Gastroesophageal sphincter (tissue), 3 donors: ENCODE measurements around the gene TCOF1.

Source experiments
- POLR2A ChIP-seq, 2 donors: fragments of 450-650 bp; IDR thresholded peaks; one replicate each; pipeline ENCODE4 v1.6.1; 2017; ENCODE audit warnings: antibody characterized with exemption in 2 of 2, mild to moderate bottlenecking in 2 of 2, moderate library complexity in 1 of 2
- TF ChIP-seq, protein P1 (sequence below), 4 experiments: fragments of 200-600 bp in 2 of 4; fragments of 450-650 bp in 2 of 4; sonication (generic) in 1 of 4; IDR thresholded peaks; one replicate each; pipeline ENCODE4 v1.5.1; 2017 to 2019; ENCODE audit warnings: antibody characterized with exemption in 4 of 4, mild to moderate bottlenecking in 2 of 4, moderate library complexity in 2 of 4

DNA sequence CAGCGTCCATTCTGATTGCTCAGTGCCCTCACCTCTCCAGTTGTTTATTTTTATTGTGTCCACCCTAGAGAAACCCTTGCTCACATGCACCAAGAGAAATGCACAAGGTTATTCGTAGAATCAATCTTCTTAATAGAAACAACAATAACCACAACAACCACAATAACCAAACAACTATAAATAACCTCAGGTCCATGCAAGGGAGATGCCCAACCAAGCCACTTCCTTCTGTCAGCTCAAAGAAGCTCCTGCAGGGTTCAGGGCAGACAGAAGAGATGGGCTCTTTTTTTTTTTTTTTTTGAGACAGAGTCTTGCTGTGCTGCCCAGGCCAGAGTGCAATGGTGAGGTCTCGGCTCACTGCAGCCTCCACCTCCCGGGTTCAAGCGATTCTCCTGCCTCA, 14.9 kb upstream of the TCOF1 start:
- TF ChIP-seq, protein P1, sequence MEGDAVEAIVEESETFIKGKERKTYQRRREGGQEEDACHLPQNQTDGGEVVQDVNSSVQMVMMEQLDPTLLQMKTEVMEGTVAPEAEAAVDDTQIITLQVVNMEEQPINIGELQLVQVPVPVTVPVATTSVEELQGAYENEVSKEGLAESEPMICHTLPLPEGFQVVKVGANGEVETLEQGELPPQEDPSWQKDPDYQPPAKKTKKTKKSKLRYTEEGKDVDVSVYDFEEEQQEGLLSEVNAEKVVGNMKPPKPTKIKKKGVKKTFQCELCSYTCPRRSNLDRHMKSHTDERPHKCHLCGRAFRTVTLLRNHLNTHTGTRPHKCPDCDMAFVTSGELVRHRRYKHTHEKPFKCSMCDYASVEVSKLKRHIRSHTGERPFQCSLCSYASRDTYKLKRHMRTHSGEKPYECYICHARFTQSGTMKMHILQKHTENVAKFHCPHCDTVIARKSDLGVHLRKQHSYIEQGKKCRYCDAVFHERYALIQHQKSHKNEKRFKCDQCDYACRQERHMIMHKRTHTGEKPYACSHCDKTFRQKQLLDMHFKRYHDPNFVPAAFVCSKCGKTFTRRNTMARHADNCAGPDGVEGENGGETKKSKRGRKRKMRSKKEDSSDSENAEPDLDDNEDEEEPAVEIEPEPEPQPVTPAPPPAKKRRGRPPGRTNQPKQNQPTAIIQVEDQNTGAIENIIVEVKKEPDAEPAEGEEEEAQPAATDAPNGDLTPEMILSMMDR (IDR thresholded peaks at IDR 0.05), result no peak
- no peak for TF ChIP-seq POLR2A (IDR thresholded peaks at IDR 0.05)
